HCT116 (cell line): Measurements from ENCODE around the gene PIK3R6. TPM values are rescaled to one million over a fixed set of nuclear protein-coding genes. Genes with fewer than 3 reads are reported as not detected.

Experiments used
- ATAC-seq: fragments of 200-7000 bp; cut with Tn5 transposase; 2 replicates; pipeline ENCODE4 v1.9.1; 2020; ENCODE audit warnings: mild to moderate bottlenecking, moderate library complexity
- BruUV-seq: library from RNA; stranded (reverse); fragments of 400-500 nt; replicated peaks from 2 replicates; lab custom pipeline; 2021; lab: Mats Ljungman, UMichigan
- CTCF ChIA-PET: fragments of 300-600 bp; sonication (Branson Sonifier 250); formaldehyde crosslinking; loops from one replicate; lab custom pipeline; 2021; ENCODE audit warnings: antibody characterized with exemption; lab: Charles Lee
- POLR2A ChIA-PET: fragments of 300-600, 350-600 bp; sonication (Branson Sonifier 250); formaldehyde crosslinking; loops from one replicate; lab custom pipeline; 2021; ENCODE audit warnings: antibody characterized with exemption; lab: Charles Lee
- RAD21 ChIA-PET, 2 experiments: fragments of 300-600 bp; sonication (Branson Sonifier 250); formaldehyde crosslinking; loops; one replicate each; lab custom pipeline; 2023; ENCODE audit warnings: low total read pairs in 2 of 2; ENCODE audit not compliant: uncharacterized antibody in 2 of 2, unreplicated experiment in 2 of 2, low non-redundant PET in 1 of 2; lab: Charles Lee
- DNase-seq: peaks from one replicate; pipeline ENCODE4 v3.0.0-alpha.2; 2010; ENCODE audit warnings: low read depth, low spot score
- H2AFZ ChIP-seq: fragments of 200-600 bp; shearing (Covaris generic), sonication (generic); 2 replicates; pipeline ENCODE4 v1.6.1; 2017; ENCODE audit warnings: low read depth, mixed run types, mixed read lengths, antibody characterized with exemption, low read length; ENCODE audit not compliant: poor library complexity, severe bottlenecking
- H3K27ac ChIP-seq: 2 replicates; pipeline ENCODE4 v1.5.1; 2012; ENCODE audit warnings: low read depth, low read length
- H3K27me3 ChIP-seq: fragments of 200-600 bp; sonication (generic); 2 replicates; pipeline ENCODE4 v1.6.1; 2016; ENCODE audit warnings: mixed run types, low read length, mixed read lengths; ENCODE audit not compliant: insufficient read depth
- H3K36me3 ChIP-seq, 2 experiments: fragments of 200-500 bp in 1 of 2; fragments of 200-600 bp in 1 of 2; sonication (Bioruptor generic) in 1 of 2; sonication (generic) in 1 of 2; 2 replicates each; pipeline versions ENCODE4 v1.5.1 to v1.6.1; 2014 to 2016; ENCODE audit warnings: low read length in 2 of 2, inconsistent platforms in 1 of 2, mixed read lengths in 1 of 2, mixed run types in 1 of 2; ENCODE audit not compliant: insufficient read depth in 2 of 2, control insufficient read depth in 1 of 2
- H3K4me1 ChIP-seq, 2 experiments: fragments of 200-600 bp in 1 of 2; sonication (generic) in 1 of 2; 2 replicates each; pipeline versions ENCODE4 v1.5.1 to v1.6.1; 2012 to 2017; ENCODE audit warnings: low read length in 2 of 2, inconsistent platforms in 1 of 2, mild to moderate bottlenecking in 1 of 2, mixed read lengths in 1 of 2, mixed run types in 1 of 2, moderate library complexity in 1 of 2; ENCODE audit not compliant: insufficient read depth in 2 of 2, control insufficient read depth in 1 of 2
- H3K4me2 ChIP-seq: fragments of 200-600 bp; sonication (generic); 2 replicates; pipeline ENCODE4 v1.6.1; 2017; ENCODE audit warnings: mixed run types, low read length, mixed read lengths
- H3K4me3 ChIP-seq, 2 experiments: fragments of 200-600 bp in 1 of 2; sonication (generic) in 1 of 2; replicated peaks in 1 of 2; 2 replicates each; pipeline ENCODE4 v1.5.1; 2011 to 2016; ENCODE audit warnings: low read length in 2 of 2, control low read depth in 1 of 2, low read depth in 1 of 2, mild to moderate bottlenecking in 1 of 2, mixed read lengths in 1 of 2, mixed run types in 1 of 2
- H3K79me2 ChIP-seq: fragments of 200-600 bp; sonication (generic); 2 replicates; pipeline ENCODE4 v1.6.1; 2017; ENCODE audit warnings: mild to moderate bottlenecking, mixed run types, low read length, moderate library complexity, mixed read lengths; ENCODE audit not compliant: insufficient read depth
- H3K9ac ChIP-seq: fragments of 200-600 bp; sonication (generic); 2 replicates; pipeline ENCODE4 v1.6.1; 2016; ENCODE audit warnings: low read length, mixed read lengths
- H3K9me2 ChIP-seq: fragments of 200-600 bp; sonication (generic), shearing (Covaris generic); 2 replicates; pipeline ENCODE4 v1.6.1; 2017; ENCODE audit warnings: mixed run types, mild to moderate bottlenecking, moderate library complexity; ENCODE audit not compliant: insufficient read depth
- H3K9me3 ChIP-seq, 2 experiments: fragments of 200-500 bp in 1 of 2; fragments of 200-600 bp in 1 of 2; sonication (Bioruptor generic) in 1 of 2; sonication (generic) in 1 of 2; 2 replicates each; pipeline ENCODE4 v1.6.1; 2014 to 2017; ENCODE audit warnings: low read length in 2 of 2, mixed read lengths in 2 of 2, inconsistent platforms in 1 of 2, low read depth in 1 of 2, mild to moderate bottlenecking in 1 of 2, mixed run types in 1 of 2, moderate library complexity in 1 of 2; ENCODE audit not compliant: control insufficient read depth in 1 of 2, insufficient read depth in 1 of 2
- H4K20me1 ChIP-seq: fragments of 200-600 bp; sonication (generic), shearing (Covaris generic); 2 replicates; pipeline ENCODE4 v1.6.1; 2017; ENCODE audit warnings: mixed run types, mild to moderate bottlenecking, moderate library complexity; ENCODE audit not compliant: insufficient read depth
- CBX3 ChIP-seq: IDR thresholded peaks from 2 replicates; pipeline ENCODE4 v1.6.1; 2012; ENCODE audit warnings: low read depth
- CEBPB ChIP-seq: IDR thresholded peaks from 2 replicates; pipeline ENCODE4 v1.6.1; 2012; ENCODE audit warnings: low read depth
- EGR1 ChIP-seq: IDR thresholded peaks from 2 replicates; pipeline ENCODE4 v1.6.1; 2012; ENCODE audit warnings: low read depth
- ELF1 ChIP-seq: IDR thresholded peaks from 2 replicates; pipeline ENCODE4 v1.6.1; 2012; ENCODE audit warnings: low read depth, borderline replicate concordance
- EZH2 ChIP-seq: fragments of 200-600 bp; sonication (generic); IDR thresholded peaks from 2 replicates; pipeline ENCODE4 v1.6.1; 2017; ENCODE audit warnings: antibody characterized with exemption, mixed run types
- FOSL1 ChIP-seq: IDR thresholded peaks from 2 replicates; pipeline ENCODE4 v1.6.1; 2012; ENCODE audit warnings: low read depth
- JUND ChIP-seq: IDR thresholded peaks from 2 replicates; pipeline ENCODE4 v1.6.1; 2012
- MAX ChIP-seq: IDR thresholded peaks from 2 replicates; pipeline ENCODE4 v1.6.1; 2012
- POLR2AphosphoS5 ChIP-seq: IDR thresholded peaks from 2 replicates; pipeline ENCODE4 v1.6.1; 2011; ENCODE audit warnings: mild to moderate bottlenecking, low read depth, low read length, moderate library complexity
- SIN3A ChIP-seq: IDR thresholded peaks from 2 replicates; pipeline ENCODE4 v1.6.1; 2012; ENCODE audit warnings: low read depth
- SP1 ChIP-seq: IDR thresholded peaks from 2 replicates; pipeline ENCODE4 v1.6.1; 2012; ENCODE audit warnings: low read depth
- SRF ChIP-seq: IDR thresholded peaks from 2 replicates; pipeline ENCODE4 v1.6.1; 2012; ENCODE audit warnings: low read depth
- YY1 ChIP-seq: IDR thresholded peaks from 2 replicates; pipeline ENCODE4 v1.6.1; 2011; ENCODE audit warnings: low read length, low read depth, moderate library complexity, mild to moderate bottlenecking; ENCODE audit not compliant: insufficient replicate concordance; ENCODE audit errors: extremely low read depth
- ZFX ChIP-seq: fragments of 450-650 bp; IDR thresholded peaks from 2 replicates; pipeline ENCODE4 v1.6.1; 2017
- ZNF274 ChIP-seq: fragments of 200-500 bp; sonication (Bioruptor generic); IDR thresholded peaks from 2 replicates; pipeline ENCODE4 v1.6.1; 2014; ENCODE audit warnings: mild to moderate bottlenecking, low read depth, low read length, inconsistent platforms
- intact Hi-C: fragments of 100-400 bp; cut with micrococcal nuclease; formaldehyde crosslinking; loops from 2 replicates; pipeline ENCODE4 v1.10.0; 2022
- total RNA-seq: library from RNA; stranded (reverse); gene quantifications from one replicate; pipeline ENCODE4 v1.2.1, GENCODE V29; 2021; ENCODE audit not compliant: unreplicated experiment

The PIK3R6 gene
- total RNA-seq, 1 experiment from 2014 or later, result 0.07 TPM

GRCh38 chr17:8822401-8823035 lies 45.0 kb downstream of the PIK3R6 start:
- TF ChIP-seq EZH2, result no peak
- no peak for TF ChIP-seq ZNF274
- no peak for TF ChIP-seq EGR1
- no peak for TF ChIP-seq JUND
- no peak for TF ChIP-seq YY1
- no peak for TF ChIP-seq CEBPB
- no peak for TF ChIP-seq POLR2AphosphoS5
- no peak for TF ChIP-seq ZFX
- TF ChIP-seq SIN3A, result no peak
- no peak for TF ChIP-seq CBX3
- TF ChIP-seq FOSL1, result no peak
- TF ChIP-seq MAX, result no peak
- TF ChIP-seq SRF, result no peak
- no peak for TF ChIP-seq SP1
- TF ChIP-seq ELF1, result no peak
- ChIA-PET POLR2A (no interaction called here), RAD21 (no interaction called here), CTCF (no interaction called here)
- Histone ChIP-seq H3K4me1 (no peaks in the 10 kb centered on the region), H3K4me3 (no peak overlapping the region), H3K27ac (no peak overlapping the region), H2AFZ (no peak overlapping the region), H3K9me2 (no peaks in the 10 kb centered on the region), H4K20me1 (no peaks in the 10 kb centered on the region), H3K9ac (no peak overlapping the region), H3K79me2 (no peaks in the 10 kb centered on the region), H3K4me2 (no peak overlapping the region), H3K9me3 (peaks cover 4 to 9% of the 10 kb centered on the region in 2 experiments; a peak in 2 of 4 replicates), H3K36me3 (no peaks in the 10 kb centered on the region), H3K27me3 (no peaks in the 10 kb centered on the region; the same call in 1 of the 2 replicates)
- no TSS peak for BruUV-seq
- intact Hi-C loops, result no loop called here
- ATAC-seq (no peak), DNase-seq (no peak)
